ENCODE results near the gene TCERG1L. TPM values are rescaled to one million over a fixed set of nuclear protein-coding genes. Genes with fewer than 3 reads are reported as not detected.

TCERG1L gene
- total and polyA plus RNA-seq, 2 donors: 0.11 to 0.32 TPM

DNA sequence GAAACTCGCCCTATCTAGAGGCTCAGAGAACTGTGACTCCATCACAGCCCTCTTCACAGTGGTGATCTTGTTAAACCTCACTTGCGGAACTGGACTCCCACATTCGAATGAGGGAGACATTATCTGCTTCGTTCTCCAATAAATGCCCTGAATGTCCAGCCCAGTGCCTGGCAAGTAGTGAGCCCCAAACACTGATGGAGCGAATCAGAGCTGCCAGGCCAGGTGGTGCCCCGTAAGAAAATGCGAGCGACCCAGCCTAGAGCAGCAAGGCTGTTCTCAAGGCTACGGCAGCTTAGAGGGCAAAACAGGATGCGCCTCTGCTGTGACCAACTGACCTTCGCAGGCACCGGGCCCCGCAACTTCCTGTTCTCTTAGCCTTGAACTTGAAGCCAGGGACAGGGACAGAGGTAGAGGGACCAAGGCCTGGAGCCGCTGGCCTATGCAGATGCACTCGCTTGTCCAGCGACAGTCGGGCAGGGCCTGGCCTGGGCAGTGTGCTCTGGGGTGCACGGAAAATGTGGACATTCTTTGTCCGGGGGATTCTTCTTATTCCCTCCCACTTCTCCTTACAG lies 217.6 kb downstream of the TCERG1L start:
- H3K27ac ChIP-seq (ENCODE audit: low read depth): no peak overlapping the region
- DNase-seq (ENCODE audit: extremely low spot score): no peak
- 81% methylated on average over 19 of the region's 19 CpGs for WGBS

DNA sequence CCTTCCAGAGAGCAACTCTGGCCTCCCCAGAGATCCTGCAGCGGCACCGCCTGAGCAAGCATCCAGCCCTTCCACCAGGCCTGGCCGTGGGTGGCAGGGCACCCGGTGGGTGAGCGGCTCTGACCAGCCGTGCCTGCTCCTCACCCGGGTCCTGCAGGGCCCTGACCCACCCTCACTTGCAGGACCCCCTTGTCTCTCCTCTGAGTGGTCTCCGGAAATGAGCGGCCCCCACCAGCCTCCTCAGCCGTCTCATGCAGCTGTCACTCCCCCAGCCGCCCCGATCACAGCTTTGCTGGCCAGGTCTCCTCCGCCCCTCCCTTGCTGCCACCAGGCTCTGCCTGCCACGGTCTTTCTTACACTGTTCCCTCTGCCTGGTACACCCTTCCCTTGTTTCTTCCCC lies 218.2 kb downstream of the TCERG1L start:
- H3K27ac ChIP-seq (ENCODE audit: low read depth): no peak overlapping the region
- no peak overlapping the region for H3K4me3 ChIP-seq (ENCODE audit: low read depth, low read length)
- H3K4me1 ChIP-seq (ENCODE audit: insufficient read depth): peaks cover 2% of the 10 kb centered on the region
- H3K36me3 ChIP-seq (ENCODE audit: insufficient read depth): no peaks in the 10 kb centered on the region
- WGBS: 96% methylated on average over 14 of the region's 14 CpGs
- no peak for DNase-seq (ENCODE audit: extremely low spot score)

More for the DNA sequence above, 217.6 kb downstream of the TCERG1L start:
- H3K4me3 ChIP-seq (ENCODE audit: low read depth, low read length): no peak overlapping the region
- peaks cover 2% of the 10 kb centered on the region for H3K4me1 ChIP-seq (ENCODE audit: insufficient read depth)
- no peaks in the 10 kb centered on the region for H3K36me3 ChIP-seq (ENCODE audit: insufficient read depth)

DNA sequence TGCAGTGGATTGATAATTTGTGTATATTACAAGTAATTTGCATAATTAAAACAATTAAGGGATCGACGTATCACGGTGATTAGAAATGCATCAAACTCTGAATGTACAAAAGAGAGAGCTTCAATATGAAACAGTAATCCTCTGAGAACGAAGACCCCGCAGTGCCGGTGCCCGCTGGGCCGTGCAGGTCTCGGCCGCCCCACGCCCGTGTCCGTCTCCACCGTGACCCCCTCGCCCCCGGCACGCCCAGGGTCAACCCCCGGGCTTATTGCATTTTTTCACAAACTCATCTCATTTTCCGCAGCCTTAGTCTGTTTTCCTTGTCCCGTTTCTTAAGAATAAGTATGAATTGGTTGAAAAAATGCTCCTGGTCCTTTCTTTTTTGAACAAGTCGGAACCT lies 218.6 kb downstream of the TCERG1L start:
- WGBS: 95% methylated on average over 21 of the region's 21 CpGs
- peaks cover 2% of the 10 kb centered on the region for H3K4me1 ChIP-seq (ENCODE audit: insufficient read depth)
- no peak for DNase-seq (ENCODE audit: extremely low spot score)
- no peaks in the 10 kb centered on the region for H3K36me3 ChIP-seq (ENCODE audit: insufficient read depth)
- H3K4me3 ChIP-seq (ENCODE audit: low read depth, low read length): no peak overlapping the region
- no peak overlapping the region for H3K27ac ChIP-seq (ENCODE audit: low read depth)

DNA sequence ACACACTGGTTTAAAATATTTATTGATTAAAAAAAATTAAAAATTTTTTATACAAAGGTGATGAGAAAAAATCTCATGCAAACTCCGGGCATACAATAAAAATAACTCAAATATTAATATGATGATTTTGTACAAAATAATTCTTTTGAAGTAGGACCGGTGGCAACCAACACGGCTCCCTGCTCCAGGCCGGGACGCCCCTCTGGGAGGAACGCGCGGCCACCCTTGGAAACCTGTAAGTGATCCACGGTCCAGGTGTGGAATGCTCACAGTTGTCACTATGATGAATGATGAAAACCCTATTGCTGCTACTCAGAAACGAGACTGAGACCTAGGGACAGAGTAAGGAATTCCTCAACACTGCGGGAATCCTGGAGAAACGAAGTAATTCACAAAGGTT lies 219.1 kb downstream of the TCERG1L start:
- 93% methylated on average over 12 of the region's 12 CpGs for WGBS
- DNase-seq (ENCODE audit: extremely low spot score): no peak

DNA sequence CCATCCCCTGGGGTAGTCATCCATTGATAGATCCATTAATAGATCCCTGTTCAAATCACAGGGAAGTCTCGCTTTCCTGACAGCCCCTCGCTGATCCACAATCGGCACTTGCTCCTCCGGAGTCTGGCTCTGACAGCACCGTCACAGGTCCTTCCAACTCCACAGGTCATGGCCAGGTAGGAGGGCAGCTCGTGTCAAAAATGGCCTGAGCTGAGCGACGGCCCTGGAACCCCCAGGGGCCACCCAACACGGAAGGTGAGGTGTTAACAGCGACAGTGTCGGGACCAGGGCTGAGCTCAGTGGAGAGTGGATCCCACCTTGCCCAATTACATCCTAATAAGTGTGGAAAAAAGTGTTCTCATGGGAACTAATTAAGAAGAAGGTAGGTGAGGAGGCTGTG lies 219.8 kb downstream of the TCERG1L start:
- Histone ChIP-seq H3K4me3 (ENCODE audit: low read depth, low read length) (no peak overlapping the region), H3K4me1 (ENCODE audit: insufficient read depth) (peaks cover 2% of the 10 kb centered on the region), H3K27ac (ENCODE audit: low read depth) (no peak overlapping the region), H3K36me3 (ENCODE audit: insufficient read depth) (no peaks in the 10 kb centered on the region)
- DNase-seq (ENCODE audit: extremely low spot score): no peak
- WGBS: 94% methylated on average over 11 of the region's 11 CpGs

More for the DNA sequence above, 219.1 kb downstream of the TCERG1L start:
- Histone ChIP-seq H3K4me1 (ENCODE audit: insufficient read depth) (peaks cover 2% of the 10 kb centered on the region), H3K27ac (ENCODE audit: low read depth) (no peak overlapping the region), H3K4me3 (ENCODE audit: low read depth, low read length) (no peak overlapping the region), H3K36me3 (ENCODE audit: insufficient read depth) (no peaks in the 10 kb centered on the region)

DNA sequence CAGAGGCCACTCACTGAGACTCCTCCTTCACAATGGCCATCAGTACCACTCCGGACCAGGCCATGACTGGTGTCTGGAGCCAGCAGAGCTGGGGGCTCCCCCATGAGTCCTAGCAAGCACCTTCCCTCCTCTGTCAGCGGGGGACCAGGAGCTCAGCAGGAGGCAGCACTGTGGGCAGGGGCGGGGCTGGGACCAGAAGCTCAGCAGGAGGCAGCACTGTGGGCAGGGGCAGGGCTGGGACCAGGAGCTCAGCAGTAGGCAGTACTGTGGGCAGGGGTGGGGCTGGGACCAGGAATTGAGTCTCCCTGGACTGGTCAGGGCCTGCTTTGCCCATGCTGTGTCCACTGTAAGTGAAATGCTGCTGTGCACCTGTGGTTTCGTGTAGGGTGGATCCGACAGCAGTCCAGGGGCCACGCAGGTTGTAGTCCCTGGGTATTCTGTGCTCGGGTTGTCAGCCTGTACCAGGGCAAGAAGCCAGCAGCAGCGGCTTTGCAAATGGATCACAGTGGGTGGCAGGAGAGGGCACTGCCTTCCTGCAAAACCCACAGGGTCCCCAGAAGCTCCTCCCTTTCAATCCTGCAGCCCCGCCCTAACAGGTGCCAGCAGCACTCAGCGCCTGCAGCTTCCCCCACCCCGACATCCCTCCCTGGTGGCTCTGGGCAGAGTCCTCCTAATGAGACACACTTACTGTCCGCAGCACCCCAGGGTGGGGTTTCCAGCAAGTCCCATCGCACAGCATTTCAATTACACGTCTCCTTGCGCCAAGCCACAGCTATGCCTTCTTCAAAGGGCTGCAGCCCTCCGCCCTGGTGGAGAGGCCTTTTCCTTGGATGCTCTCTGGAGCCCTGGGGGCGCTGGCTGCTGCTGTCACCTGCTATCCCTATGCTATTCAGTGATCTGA lies 220.5 kb downstream of the TCERG1L start:
- WGBS: 86% methylated on average over 17 of the region's 17 CpGs
- H3K27ac ChIP-seq (ENCODE audit: low read depth): no peak overlapping the region
- peaks cover 2% of the 10 kb centered on the region for H3K4me1 ChIP-seq (ENCODE audit: insufficient read depth)
- no peak for DNase-seq (ENCODE audit: extremely low spot score)
- H3K36me3 ChIP-seq (ENCODE audit: insufficient read depth): no peaks in the 10 kb centered on the region
- no peak overlapping the region for H3K4me3 ChIP-seq (ENCODE audit: low read depth, low read length)

DNA sequence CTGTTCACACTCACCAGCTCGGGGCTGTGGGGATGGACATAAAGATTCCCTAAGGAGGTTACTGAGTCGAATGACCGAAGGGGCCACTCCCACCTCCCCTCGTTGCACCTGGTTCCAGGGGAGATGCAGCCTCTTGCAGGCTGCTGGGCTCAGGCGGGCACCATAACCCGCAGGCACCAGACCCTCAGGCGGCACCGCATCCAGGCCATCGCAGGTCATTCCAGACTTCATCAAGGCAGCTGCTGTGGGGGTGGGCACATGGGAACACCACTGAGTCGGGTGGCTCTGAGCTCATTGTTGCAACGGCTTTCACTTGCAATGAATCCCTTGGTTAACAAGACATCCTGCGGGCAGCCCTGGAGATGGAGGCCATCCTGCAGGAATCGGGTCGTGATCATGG lies 221.7 kb downstream of the TCERG1L start:
- Histone ChIP-seq H3K4me1 (ENCODE audit: insufficient read depth) (no peaks in the 10 kb centered on the region), H3K27ac (ENCODE audit: low read depth) (no peak overlapping the region), H3K36me3 (ENCODE audit: insufficient read depth) (no peaks in the 10 kb centered on the region), H3K4me3 (ENCODE audit: low read depth, low read length) (no peak overlapping the region)
- no peak for DNase-seq (ENCODE audit: extremely low spot score)
- WGBS: 93% methylated on average over 14 of the region's 14 CpGs

DNA sequence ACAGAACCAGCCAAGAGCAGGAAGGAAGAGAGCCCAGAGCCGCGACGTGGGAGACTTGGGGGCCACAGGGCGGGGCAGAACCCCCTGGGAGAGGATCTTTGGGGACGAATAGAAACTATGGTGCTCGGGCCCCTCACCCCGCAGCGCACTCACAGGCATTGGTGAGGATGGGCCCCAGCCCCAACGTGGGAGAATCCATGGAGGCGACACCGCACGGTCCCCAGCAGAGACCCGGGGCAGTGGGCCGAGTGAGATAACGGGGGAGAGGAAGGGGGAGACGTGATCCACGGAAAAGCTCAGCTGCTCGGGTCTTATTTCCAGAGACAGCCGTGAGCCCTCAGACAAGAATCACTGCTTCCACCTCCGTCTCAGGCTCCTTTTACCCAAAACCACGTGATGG lies 222.4 kb downstream of the TCERG1L start:
- 92% methylated on average over 21 of the region's 21 CpGs for WGBS
- H3K4me1 ChIP-seq (ENCODE audit: insufficient read depth): no peaks in the 10 kb centered on the region
- H3K36me3 ChIP-seq (ENCODE audit: insufficient read depth): no peaks in the 10 kb centered on the region
- no peak overlapping the region for H3K27ac ChIP-seq (ENCODE audit: low read depth)
- no peak overlapping the region for H3K4me3 ChIP-seq (ENCODE audit: low read depth, low read length)
- DNase-seq (ENCODE audit: extremely low spot score): no peak

DNA sequence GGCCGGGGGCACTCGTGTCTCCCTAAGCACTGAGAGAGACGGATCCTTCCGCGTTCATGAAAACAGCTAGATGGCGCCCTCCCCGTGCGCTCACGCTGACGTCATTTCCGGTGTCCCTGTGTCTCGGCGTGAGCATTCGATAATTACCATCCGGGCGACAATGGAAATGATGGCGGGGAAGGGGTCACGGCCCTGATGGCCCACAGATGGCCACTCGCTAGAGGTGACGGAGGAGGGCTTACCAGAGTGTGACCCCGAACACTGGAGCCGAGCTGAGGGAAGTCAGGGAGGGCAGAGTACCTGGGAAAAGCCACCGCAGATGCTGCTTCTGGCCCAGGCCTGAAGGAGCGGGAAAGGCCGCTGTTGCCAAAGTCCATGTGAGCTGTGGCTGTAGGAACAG lies 222.9 kb downstream of the TCERG1L start:
- WGBS: 83% methylated on average over 25 of the region's 25 CpGs
- Histone ChIP-seq H3K27ac (ENCODE audit: low read depth) (no peak overlapping the region), H3K4me1 (ENCODE audit: insufficient read depth) (no peaks in the 10 kb centered on the region), H3K4me3 (ENCODE audit: low read depth, low read length) (no peak overlapping the region), H3K36me3 (ENCODE audit: insufficient read depth) (no peaks in the 10 kb centered on the region)
- no peak for DNase-seq (ENCODE audit: extremely low spot score)

DNA sequence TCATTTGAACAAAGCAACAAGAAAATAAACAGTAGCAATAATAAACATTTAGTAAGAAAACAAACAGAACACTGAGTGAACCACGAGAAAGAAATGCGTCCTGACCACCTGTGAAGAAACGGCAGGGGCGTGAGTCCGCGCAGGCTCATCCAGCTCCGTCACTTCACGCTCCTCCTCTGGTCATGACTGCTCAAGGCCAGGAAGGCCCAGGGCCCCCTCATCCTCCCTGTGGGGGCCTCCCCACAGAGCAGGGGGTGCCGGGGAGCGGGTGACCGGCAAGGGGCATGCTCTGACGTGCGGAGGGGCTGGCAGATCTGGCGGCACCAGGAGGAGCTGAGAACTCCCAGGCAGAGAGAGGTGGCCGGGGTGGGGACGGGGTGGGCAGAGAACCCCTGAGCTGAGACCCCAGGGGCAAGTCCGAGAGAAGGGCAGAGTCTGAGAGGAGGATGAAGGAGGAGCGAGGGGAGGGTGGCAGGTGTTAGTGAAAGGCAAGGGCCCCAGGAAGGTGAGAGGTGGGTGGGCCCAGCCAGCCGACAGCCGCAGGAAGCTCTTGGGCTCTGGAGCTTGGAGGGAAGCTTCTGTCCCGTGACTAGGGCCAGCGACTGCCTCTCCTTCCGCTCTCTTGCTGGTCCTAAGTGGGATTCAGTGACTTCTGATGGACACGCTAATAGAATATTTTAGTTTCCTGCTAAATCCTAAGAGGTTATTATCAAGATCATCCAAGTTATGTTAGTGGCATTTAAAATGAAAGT lies 223.9 kb downstream of the TCERG1L start:
- Histone ChIP-seq H3K27ac (ENCODE audit: low read depth) (no peak overlapping the region), H3K4me3 (ENCODE audit: low read depth, low read length) (no peak overlapping the region), H3K4me1 (ENCODE audit: insufficient read depth) (no peaks in the 10 kb centered on the region), H3K36me3 (ENCODE audit: insufficient read depth) (no peaks in the 10 kb centered on the region)
- 78% methylated on average over 24 of the region's 24 CpGs for WGBS
- DNase-seq (ENCODE audit: extremely low spot score): no peak

DNA sequence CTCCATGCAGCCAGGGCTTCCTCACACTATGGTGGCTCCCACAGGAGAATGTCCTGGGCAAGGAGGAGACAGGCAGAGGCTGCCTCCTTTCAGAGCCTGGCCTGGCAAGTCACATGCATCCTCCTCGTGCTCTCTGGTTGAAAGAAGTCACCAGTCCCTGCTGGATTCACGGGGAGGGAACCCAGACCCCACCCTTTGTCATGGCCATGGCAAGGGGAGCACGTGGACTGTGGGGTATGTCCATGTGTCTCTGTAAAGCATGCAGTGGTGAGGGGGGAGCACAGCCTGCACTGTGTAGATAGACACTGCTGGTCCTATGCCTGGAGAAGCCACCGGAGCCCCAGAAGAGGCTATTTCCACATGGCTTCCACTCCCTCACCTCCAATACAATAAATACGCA lies 225.0 kb downstream of the TCERG1L start:
- Histone ChIP-seq H3K4me3 (ENCODE audit: low read depth, low read length) (no peak overlapping the region), H3K4me1 (ENCODE audit: insufficient read depth) (no peaks in the 10 kb centered on the region), H3K27ac (ENCODE audit: low read depth) (no peak overlapping the region), H3K36me3 (ENCODE audit: insufficient read depth) (no peaks in the 10 kb centered on the region)
- WGBS: 89% methylated on average over 5 of the region's 5 CpGs
- no peak for DNase-seq (ENCODE audit: extremely low spot score)

DNA sequence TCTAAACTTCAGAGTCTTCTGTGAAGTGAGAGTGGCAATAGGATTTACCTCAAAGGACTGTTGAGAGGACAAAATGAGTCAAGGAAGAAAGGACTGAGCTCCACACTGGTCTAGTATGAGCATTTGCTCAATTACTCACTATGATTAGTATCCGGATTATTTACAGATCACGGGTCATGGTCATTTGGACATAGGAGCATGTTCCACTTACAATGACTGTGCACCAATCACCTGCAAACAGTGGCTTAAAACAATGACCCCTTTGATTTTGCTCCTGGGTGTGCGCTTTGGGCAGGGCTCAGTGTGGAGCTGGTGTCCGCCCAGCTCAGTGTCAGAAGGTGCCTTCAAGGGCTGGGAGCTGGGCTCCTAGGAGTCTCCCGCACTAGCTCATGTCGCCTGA lies 225.4 kb downstream of the TCERG1L start:
- 94% methylated on average over 6 of the region's 6 CpGs for WGBS
- no peak overlapping the region for H3K4me3 ChIP-seq (ENCODE audit: low read depth, low read length)

DNA sequence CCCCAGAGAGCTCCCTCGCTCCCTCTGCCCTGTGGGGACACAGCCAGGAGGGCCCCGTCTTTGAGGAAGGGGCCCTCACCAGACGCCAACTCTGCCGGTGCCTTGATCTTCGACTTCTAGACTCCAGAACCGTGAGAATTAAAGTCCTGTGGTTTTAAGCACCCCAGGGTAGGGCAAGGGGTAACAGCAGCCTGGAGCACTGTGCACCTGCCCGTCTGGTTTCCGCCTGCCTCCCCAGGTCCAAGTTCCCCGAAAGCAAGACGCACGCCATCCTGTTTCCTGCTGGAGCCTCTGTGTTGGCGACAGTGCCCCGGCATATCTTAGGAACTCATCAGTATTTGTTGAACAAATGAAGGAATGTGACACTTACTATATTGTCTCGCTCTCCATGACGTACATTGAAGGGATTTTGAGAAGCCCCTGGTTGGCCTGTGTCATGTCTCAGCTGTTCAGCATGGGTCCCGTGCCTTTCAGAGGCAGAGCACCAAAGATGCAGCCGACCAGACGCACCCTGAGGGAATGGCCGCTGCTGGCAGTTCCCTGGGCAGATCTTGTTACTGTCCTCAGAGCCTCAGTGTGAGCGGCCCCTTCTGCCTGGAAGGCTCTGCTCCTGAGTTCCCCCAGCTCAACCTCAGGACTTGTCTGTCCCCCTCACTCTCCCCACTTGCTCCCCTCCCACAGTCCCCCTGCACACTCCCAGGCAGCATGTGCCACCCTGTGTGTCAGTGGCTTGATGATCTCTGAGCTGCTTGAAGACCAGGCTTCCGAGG lies 226.2 kb downstream of the TCERG1L start:
- WGBS: 66% methylated on average over 21 of the region's 21 CpGs
- no peak for DNase-seq (ENCODE audit: extremely low spot score)
- Histone ChIP-seq H3K4me3 (ENCODE audit: low read depth, low read length) (no peak overlapping the region), H3K27ac (ENCODE audit: low read depth) (no peak overlapping the region), H3K4me1 (ENCODE audit: insufficient read depth) (no peaks in the 10 kb centered on the region), H3K36me3 (ENCODE audit: insufficient read depth) (no peaks in the 10 kb centered on the region)

More for the DNA sequence above, 225.4 kb downstream of the TCERG1L start:
- Histone ChIP-seq H3K4me1 (ENCODE audit: insufficient read depth) (no peaks in the 10 kb centered on the region), H3K27ac (ENCODE audit: low read depth) (no peak overlapping the region), H3K36me3 (ENCODE audit: insufficient read depth) (no peaks in the 10 kb centered on the region)
- no peak for DNase-seq (ENCODE audit: extremely low spot score)
